Measurements from ENCODE around the gene ATP6V1B1. TPM values are rescaled to one million over a fixed set of nuclear protein-coding genes. Genes with fewer than 3 reads are reported as not detected.
A peak's percentile ranks its signal among the peaks of the same experiment; 100 is the strongest.

Gene ATP6V1B1
- total and polyA plus RNA-seq, 7 donors = 0.10 to 0.70 (median 0.38) TPM; not detected in 2

DNA sequence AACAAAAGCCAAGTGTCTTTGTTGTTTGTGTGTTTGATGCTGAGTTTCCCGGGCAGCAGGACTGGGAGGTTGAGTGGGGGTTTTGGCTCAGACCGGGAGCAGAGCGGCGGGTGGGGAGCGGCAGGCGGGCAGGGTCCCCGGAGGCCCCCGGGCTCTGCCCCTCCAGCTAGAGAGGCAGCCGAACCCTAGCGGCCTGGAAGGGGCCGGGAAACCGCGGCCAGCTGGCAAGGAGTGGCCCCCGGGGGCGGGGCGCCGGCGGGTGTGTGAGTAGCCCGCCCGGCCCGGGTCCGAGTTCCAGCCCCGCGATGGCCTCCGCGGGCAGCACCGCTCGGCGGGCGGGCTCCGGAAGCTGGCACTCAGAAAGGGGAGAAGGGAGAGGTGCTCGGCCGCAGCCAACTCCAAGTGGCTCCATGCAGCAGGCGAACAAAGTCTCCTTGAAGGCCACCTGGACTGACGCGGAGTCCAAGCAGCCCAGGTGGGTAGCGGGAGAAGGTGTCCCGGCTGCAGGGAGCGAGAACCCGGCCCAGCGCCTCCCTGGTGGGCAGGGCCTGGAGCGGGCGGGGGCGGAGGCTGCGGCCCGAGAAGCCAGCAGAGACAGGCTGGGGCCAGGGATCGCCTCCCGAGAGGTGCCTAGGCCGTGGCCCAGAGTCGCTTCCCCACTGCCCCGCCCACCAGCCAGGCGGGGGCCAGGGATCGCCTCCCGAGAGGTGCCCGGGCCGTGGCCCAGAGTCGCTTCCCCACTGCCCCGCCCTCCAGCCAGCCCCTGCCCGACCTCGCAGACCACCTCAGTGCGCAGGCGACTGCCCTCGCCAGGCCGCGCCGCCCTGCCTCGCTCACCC, 42.9 kb downstream of the ATP6V1B1 start, which contains the start of gene ANKRD53:
TSS of gene ANKRD53 (plus strand) at position 290 of the 839 bp plus-strand sequence. CDS start at position 306, 16 bp downstream.
- 6 to 10% (median 6%) methylated on average over 60 to 67 of the region's 67 CpGs for WGBS, 3 donors
- no peaks in the 10 kb centered on the region for H3K27me3 ChIP-seq (ENCODE audit: insufficient read depth in 3 of 3, low read length in 2 of 3)
- peak within 1 kb of the TSS; percentile 53 for H3K27ac ChIP-seq
- TF ChIP-seq, protein P1, sequence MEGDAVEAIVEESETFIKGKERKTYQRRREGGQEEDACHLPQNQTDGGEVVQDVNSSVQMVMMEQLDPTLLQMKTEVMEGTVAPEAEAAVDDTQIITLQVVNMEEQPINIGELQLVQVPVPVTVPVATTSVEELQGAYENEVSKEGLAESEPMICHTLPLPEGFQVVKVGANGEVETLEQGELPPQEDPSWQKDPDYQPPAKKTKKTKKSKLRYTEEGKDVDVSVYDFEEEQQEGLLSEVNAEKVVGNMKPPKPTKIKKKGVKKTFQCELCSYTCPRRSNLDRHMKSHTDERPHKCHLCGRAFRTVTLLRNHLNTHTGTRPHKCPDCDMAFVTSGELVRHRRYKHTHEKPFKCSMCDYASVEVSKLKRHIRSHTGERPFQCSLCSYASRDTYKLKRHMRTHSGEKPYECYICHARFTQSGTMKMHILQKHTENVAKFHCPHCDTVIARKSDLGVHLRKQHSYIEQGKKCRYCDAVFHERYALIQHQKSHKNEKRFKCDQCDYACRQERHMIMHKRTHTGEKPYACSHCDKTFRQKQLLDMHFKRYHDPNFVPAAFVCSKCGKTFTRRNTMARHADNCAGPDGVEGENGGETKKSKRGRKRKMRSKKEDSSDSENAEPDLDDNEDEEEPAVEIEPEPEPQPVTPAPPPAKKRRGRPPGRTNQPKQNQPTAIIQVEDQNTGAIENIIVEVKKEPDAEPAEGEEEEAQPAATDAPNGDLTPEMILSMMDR (IDR thresholded peaks at IDR 0.05) = no peak
- H3K36me3 ChIP-seq (ENCODE audit: insufficient read depth in 1 of 2, low read depth in 1 of 2) = peaks cover 0 to 2% of the 10 kb centered on the region in 2 donors
- DNase-seq (peak; percentile 76 to 78), ATAC-seq (peak; percentile 49 to 67 (median 66))
- intact Hi-C loops (cut with DNase I) = no loop called here
- H3K4me1 ChIP-seq = peaks cover 13% of the 10 kb centered on the region
- H3K9me3 ChIP-seq = no peaks in the 10 kb centered on the region
- H3K4me3 ChIP-seq = peak within 1 kb of the TSS; percentile 67

DNA sequence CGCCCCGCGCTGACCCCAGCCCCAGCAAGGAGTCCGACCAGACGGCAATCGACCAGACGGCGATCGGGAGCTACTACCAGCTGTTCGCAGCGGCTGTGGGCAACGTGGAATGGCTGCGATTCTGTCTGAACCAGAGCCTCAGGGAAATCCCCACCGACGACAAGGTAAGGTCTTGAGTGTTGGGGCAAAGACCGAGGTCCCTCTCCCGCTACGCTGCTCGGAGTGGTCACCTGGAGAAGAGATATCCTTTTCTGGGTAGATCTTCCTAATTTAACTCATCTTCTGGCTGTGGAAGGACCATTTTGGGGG, 43.4 kb downstream of the ATP6V1B1 start:
- intact Hi-C loops (cut with DNase I) = no loop called here
- WGBS, 3 donors = 21 to 37% (median 25%) methylated on average over 19 of the region's 19 CpGs
- TF ChIP-seq, protein P1 (IDR thresholded peaks at IDR 0.05) = no peak

DNA sequence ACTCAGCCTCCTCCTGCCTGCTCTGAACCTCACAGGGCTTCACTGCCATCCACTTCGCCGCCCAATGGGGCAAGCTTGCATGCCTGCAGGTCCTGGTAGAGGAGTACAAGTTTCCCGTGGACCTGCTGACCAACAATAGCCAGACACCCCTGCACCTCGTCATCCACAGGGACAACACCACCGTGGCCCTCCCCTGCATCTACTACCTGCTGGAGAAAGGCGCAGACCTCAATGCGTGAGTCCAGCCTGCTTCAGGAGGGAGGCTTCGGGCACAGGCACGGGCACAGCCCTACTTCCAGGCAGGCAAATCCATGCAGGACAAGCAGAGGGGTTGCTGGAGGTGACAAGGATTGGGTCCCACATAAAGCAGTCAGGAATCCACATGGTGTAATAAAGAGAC, 43.9 kb downstream of the ATP6V1B1 start:
- Histone ChIP-seq H3K27me3 (ENCODE audit: insufficient read depth in 3 of 3, low read length in 2 of 3) (no peaks in the 10 kb centered on the region), H3K27ac (no peak overlapping the region), H3K4me1 (peaks cover 13% of the 10 kb centered on the region), H3K4me3 (no peak overlapping the region), H3K36me3 (ENCODE audit: insufficient read depth in 1 of 2, low read depth in 1 of 2) (peaks cover 0 to 2% of the 10 kb centered on the region in 2 donors), H3K9me3 (no peaks in the 10 kb centered on the region)
- intact Hi-C loops (cut with DNase I) = no loop called here
- WGBS, 3 donors = 86 to 93% (median 88%) methylated on average over 9 of the region's 9 CpGs
- no peak for DNase-seq
- TF ChIP-seq, protein P1 (IDR thresholded peaks at IDR 0.05) = no peak
- no peak for ATAC-seq

More for the DNA sequence above, 43.4 kb downstream of the ATP6V1B1 start:
- no peak for ATAC-seq
- Histone ChIP-seq H3K9me3 (no peaks in the 10 kb centered on the region), H3K4me3 (peak overlapping the region; percentile 67), H3K27ac (peak overlapping the region; percentile 53), H3K27me3 (ENCODE audit: insufficient read depth in 3 of 3, low read length in 2 of 3) (no peaks in the 10 kb centered on the region), H3K36me3 (ENCODE audit: insufficient read depth in 1 of 2, low read depth in 1 of 2) (peaks cover 0 to 2% of the 10 kb centered on the region in 2 donors), H3K4me1 (peaks cover 13% of the 10 kb centered on the region)
- no peak for DNase-seq

DNA sequence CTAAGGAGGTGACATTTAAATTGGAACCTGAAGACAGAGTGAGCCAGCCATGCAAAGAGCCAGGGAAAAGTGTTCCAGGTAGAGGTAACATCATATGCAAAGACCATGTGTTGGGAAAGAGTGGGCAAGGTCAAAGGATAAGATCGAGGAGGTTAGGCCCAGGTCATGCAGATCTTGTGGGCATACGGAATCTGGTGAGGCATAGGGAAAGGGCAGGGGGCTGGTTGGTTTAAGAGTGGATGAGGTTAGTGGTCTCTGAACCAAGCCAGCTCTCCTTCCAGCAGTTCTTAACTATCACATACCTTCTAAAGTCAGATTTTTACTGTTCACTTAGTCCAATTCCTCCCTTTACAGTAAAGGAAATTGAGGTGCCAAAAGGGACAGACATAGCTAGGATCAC, 45.7 kb downstream of the ATP6V1B1 start:
- peaks cover 13% of the 10 kb centered on the region for H3K4me1 ChIP-seq
- ATAC-seq (no peak), DNase-seq (no peak)
- peaks cover 0 to 11% of the 10 kb centered on the region in 2 donors for H3K36me3 ChIP-seq (ENCODE audit: insufficient read depth in 1 of 2, low read depth in 1 of 2)
- TF ChIP-seq, protein P1 (IDR thresholded peaks at IDR 0.05) = no peak
- H3K27ac ChIP-seq = no peak overlapping the region
- no peak overlapping the region for H3K4me3 ChIP-seq
- WGBS, 3 donors = 70 to 82% (median 80%) methylated on average over 2 of the region's 2 CpGs
- intact Hi-C loops (cut with DNase I) = no loop called here
- no peaks in the 10 kb centered on the region for H3K27me3 ChIP-seq (ENCODE audit: insufficient read depth in 3 of 3, low read length in 2 of 3)
- H3K9me3 ChIP-seq = no peaks in the 10 kb centered on the region

Data from psoas muscle (tissue), 8 donors.